GM18868 (cell line): Measurements from ENCODE around the gene PRMT7.
A peak's percentile ranks its signal among the peaks of the same experiment; 100 is the strongest.

ENCODE experiments used
- ATAC-seq: cut with Tn5 transposase; IDR thresholded peaks from one replicate; pipeline ENCODE4 v1.9.1; 2021; ENCODE audit warnings: mild to moderate bottlenecking, moderate library complexity; ENCODE audit not compliant: unreplicated experiment

The PRMT7 gene

DNA sequence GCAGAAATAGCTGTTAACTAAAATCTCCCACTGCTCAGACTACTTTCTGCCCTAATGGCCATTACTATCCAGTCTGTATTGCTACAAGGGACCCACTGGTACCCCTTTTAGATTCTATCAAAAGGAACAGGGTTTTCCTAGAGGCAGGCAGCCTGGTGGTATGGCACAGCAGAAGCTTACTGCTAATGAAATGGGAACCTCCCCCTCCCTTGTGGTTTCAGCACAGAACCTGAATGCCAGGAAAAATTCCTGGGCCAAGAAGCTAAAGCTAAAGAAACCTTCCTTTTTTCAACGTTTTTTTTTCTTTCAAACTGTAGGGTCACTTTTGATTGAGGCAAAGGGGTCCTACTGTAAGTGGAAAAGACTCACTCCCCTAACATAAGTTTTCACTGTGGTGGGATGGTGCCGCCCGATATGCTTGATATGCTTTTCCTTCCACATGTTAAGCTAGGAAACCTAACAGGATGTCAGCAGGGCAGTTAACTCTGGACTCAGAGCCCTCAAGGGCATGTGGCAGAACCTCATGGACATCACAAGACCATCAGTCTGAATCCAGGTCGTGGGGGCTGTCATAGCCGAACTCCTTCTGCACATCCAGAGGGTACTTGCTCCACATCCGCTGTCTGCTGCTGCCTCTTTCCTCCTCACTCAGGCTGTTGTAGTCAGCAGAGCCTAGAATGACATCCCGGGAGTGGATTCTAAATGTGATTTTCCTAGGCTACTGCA, 9.9 kb upstream of the PRMT7 start:
- ATAC-seq = no peak

GRCh38 chr16:68306633-68307032, 4.2 kb upstream of the PRMT7 start:
- no peak for ATAC-seq

GRCh38 chr16:68309799-68310198, 1.0 kb upstream of the PRMT7 start:
- no peak for ATAC-seq

DNA sequence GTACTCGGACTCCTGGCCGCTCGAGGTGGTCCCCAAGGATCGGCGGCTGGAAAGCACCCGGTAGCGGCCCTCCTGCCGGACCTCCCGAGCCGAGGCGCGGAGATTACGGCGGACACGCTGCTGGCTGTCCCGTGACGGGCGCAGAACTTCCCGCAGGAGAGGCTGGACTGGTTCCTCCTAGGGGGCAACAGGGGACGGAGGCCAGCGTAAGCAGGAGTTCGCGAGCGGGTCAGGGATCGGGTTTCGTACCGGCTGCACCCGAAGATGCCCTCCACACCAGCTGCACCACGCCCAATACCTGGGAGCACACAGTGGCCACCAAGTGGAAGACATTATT, 414 bp upstream of the PRMT7 start:
- peak; percentile 23 for ATAC-seq

DNA sequence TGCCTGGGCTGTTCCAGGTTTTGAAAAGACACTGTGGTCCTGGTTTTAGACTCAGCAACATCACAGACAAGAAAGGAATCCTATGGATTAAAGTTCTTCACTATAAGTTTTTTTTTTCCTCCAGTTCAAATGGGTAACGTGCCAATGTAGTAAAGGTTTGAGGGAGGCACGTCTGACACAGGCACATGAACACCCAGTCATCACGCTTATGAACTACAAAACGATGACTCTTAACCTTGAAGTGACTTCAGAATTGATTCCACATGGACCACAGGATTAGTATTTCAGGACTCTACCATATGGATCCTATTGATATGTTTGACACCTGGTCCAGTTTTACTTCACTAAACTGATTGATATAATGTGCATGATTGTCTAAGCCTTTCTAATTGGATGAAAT, 2.3 kb downstream of the PRMT7 start:
- ATAC-seq = no peak

- peak; percentile 66 for ATAC-seq
Observed at GRCh38 chr16:68319185-68319908, 8.5 kb downstream of the PRMT7 start.

- ATAC-seq = no peak
Observed at GRCh38 chr16:68324336-68324735, 13.5 kb downstream of the PRMT7 start.

- no peak for ATAC-seq
Observed at GRCh38 chr16:68324780-68325357, 14.1 kb downstream of the PRMT7 start.

- ATAC-seq = peak; percentile 74
Observed at GRCh38 chr16:68328151-68328859, 17.5 kb downstream of the PRMT7 start.

DNA sequence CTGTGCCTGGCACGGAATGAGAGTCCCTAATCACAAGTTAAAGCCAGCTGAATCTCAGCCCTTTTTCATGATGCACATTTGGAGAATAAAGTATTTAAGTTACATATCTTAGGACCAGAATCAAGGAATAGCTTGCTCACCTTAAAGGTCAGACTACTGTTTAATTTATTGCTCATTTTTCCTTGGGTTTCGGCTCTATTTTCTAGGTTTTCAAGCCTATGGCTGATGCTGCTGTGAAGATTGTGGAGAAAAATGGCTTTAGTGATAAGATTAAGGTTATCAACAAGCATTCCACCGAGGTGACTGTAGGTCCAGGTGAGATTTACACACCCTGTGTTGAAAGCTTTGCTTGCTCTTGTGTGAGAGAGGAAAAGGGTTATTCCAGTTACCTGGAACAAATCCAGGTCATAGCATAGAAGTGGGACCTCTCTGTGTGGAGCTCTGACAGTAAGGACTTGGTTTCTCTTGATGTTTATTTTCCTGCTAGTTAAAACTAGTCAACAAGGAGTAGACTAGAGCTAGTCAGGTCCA, 18.1 kb downstream of the PRMT7 start:
- ATAC-seq = no peak

GRCh38 chr16:68331879-68332410, 21.1 kb downstream of the PRMT7 start:
- ATAC-seq = no peak

DNA sequence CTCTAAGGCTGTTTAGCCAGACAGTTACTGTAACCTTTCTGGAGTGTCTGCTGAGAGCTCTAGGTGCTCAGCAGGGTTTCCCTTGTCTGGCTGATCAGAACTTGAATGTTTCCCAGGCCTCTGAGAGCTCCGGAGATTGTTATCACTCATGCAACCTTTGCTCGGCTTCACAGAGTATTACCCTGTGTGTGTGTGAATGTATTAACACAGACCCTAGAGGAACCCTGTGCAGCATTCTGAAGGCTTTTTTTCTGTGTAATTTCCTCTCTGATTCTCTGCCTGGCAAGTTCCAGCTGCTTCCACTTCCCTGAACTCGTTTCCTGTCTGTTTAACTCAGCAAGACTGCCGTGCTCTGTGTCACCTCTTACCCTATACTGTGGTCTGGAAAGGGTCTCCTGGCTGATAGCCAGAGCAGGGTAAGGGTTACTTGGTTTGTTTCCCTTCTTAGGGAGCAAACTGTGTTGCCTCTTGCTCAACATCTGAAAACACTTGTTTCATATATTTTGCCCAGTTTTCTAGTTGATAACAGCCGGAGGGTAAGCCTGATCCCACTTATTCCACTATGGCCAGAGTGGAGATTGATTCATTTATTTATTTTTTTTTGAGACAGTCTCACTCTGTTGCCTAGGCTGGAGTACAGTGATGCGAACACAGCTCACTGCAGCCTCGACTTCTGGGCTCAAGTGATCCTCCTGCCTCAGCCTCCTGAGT, 21.7 kb downstream of the PRMT7 start:
- no peak for ATAC-seq

DNA sequence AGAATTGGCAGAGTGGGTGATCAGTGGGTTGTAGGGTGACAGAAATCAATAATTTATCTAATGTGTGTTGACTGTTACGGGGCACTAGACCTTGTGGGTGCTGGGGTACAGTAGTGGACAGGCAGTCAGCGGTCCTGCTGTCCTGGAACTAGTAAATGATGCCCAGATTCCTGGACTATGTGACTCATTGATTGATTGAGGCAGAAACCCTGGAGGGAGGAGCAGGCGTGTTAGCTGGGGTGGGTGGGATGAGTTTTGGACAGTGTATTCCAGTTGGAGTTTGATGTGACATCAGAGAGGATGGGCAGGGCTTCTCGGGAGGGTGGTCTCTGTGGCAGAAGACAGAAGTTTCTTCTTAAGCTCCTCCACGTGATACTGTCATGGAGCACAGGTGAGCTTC, 24.4 kb downstream of the PRMT7 start:
- no peak for ATAC-seq

GRCh38 chr16:68338326-68339119, 27.7 kb downstream of the PRMT7 start:
- ATAC-seq = no peak

- no peak for ATAC-seq
Observed at GRCh38 chr16:68339214-68339613, 28.4 kb downstream of the PRMT7 start.

DNA sequence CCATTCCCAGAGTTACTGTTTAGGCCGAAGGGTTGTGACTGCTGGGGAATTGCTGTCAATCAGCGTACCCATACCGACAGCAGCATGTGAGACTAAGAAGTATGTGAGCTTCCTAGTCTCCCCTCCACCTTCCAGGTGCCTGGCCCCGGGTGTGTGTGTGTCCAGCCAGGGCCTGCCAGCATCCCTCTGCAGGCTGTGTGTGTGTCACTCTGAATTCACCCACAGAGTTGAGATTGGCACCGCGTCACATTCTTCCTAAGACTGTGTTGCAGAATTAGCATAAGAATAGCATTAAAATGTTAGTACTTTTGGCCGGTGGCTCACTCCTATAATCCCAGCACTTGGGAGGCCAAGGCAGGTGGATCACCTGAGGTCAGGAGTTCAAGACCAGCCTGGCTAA, 31.8 kb downstream of the PRMT7 start:
- ATAC-seq = no peak

DNA sequence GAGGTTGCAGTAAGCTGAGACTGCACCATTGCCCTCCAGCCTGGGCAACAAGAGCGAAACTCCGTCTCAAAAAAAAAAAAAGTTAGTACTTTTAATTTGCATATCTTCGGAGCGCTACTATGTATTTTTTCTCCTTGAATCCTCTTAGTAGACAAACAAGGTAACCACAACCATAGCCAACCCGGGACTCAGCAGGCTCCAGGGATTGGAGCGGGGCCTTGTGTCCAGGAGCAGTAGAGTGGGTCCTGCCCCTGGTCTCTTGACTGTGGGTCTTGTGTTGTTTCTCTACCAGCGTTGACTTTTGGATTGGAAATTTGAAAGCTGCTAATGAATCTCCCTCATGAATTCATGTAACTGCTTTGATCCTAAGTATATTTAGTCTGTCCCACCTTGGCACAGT, 32.3 kb downstream of the PRMT7 start:
- no peak for ATAC-seq

GRCh38 chr16:68344252-68344651, 33.4 kb downstream of the PRMT7 start:
- ATAC-seq = no peak

- no peak for ATAC-seq
Observed at GRCh38 chr16:68345351-68345810, 34.6 kb downstream of the PRMT7 start.
